Measurements from ENCODE around the gene TMUB2. TPM values are rescaled to one million over a fixed set of nuclear protein-coding genes. Genes with fewer than 3 reads are reported as not detected.

Gene TMUB2
- total RNA-seq, 2 experiments from 2014 or later, result 33.3 to 34.8 TPM

DNA sequence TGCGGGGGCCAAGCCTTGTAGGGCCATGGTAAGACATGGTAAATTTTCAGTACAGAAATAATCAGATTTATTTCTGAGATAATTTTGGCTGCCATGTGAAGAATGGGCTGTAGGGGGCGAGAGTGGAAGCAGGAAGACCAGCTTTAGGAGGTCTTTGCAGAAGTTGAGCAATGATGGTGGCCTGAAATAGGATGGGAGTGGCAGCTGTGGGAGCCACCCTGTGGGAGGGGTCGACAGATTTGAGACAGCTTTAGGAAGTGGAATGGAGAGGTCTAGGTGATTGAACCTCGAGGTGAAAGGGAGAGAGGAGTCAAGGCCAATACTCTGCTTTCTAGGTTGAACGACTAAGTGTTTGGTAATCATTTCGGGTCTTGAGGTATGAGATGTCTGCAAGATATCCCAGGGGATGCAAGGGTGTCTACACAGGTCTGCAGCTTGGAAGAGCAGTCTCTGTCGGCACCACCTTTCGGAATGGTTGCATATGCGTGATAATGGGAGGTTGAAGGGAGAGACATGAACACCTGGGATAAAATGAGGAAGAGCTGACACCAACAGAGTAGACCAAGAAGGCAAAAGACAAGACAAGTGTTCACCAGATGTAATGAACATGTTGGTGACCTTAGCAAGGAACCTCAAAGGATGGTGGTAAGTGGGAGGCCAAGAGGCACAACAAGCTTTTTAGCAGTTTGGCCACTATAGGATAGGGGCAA, 17.1 kb downstream of the TMUB2 start:
- intact Hi-C loops (cut with DNase I, micrococcal nuclease), result loop anchor here in 1 of 2 experiments (5.0 kb wide), 2 partner anchors 62 to 137 kb away; partner anchors contain the start of genes HROB and LSM12
- Mint-ChIP-seq H3K27me3 (no peaks in the 10 kb centered on the region), H3K9me3 (no peaks in the 10 kb centered on the region), H3K4me3 (peak overlapping the region; percentile 75), H3K36me3 (ENCODE audit: low read depth) (peaks cover 40% of the 10 kb centered on the region), H3K27ac (peak overlapping the region; percentile 73), H3K4me1 (ENCODE audit: low read depth) (peaks cover 37% of the 10 kb centered on the region)
- POLR2A ChIA-PET, result interaction anchor here (1.0 to 8.5 kb wide), 6 partner anchors 16 to 146 kb away, joined by 4 to 181 read pairs (median 6); partner anchors contain the start of genes HDAC5, SLC25A39, TMUB2 and UBTF
- Histone ChIP-seq H3K27me3 (ENCODE audit: control insufficient read depth in 1 of 2, insufficient read depth in 2 of 2, low read length in 2 of 2) (no peaks in the 10 kb centered on the region), H3K4me1 (ENCODE audit: insufficient read depth, low read length) (peaks cover 34% of the 10 kb centered on the region), H3K36me3 (ENCODE audit: insufficient read depth, low read length) (peaks cover 26% of the 10 kb centered on the region), H3K9me3 (ENCODE audit: control insufficient read depth in 1 of 2, insufficient read depth in 1 of 2, low read length in 2 of 2) (no peaks in the 10 kb centered on the region), H3K4me3 (ENCODE audit: low read length) (no peak overlapping the region), H3K27ac (ENCODE audit: low read depth in 1 of 2, low read length in 2 of 2) (no peak overlapping the region)
- CTCF ChIA-PET, result interaction anchor here (0.7 to 2.1 kb wide), 7 partner anchors 13 to 146 kb away, joined by 3 to 9 read pairs (median 4); partner anchors contain the start of gene UBTF
- peak; percentile 75 for TF ChIP-seq CTCF (IDR thresholded peaks at IDR 0.05)
- no peak for ATAC-seq (ENCODE audit: poor library complexity)
- peak in 9 of 14 experiments; percentile 24 to 74 (median 38) for DNase-seq

DNA sequence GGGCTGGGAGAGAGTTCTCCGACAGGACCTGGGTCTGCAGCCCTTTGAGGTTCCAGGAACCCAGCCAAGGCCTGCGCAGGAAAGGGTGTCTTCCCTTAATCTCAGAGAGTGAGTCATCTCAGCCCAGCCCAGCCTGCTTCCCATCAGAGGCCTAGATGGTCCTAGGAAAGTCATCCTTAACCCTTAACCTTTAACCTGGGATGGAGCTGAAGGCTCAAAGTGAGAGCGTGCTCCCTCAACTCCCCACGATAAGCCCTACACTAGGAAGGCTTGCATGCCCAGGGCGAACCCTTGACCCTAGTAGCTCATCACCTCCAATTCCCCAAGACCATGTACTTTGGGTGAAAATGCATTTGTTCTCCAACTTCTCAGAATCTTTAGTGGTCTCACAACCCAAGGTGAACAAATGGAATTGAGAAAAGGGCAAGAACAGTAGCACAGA, 17.7 kb downstream of the TMUB2 start:
- H3K27ac ChIP-seq (ENCODE audit: low read depth in 1 of 2, low read length in 2 of 2), result no peak overlapping the region
- TF ChIP-seq CTCF (IDR thresholded peaks at IDR 0.05), result no peak
- H3K27ac Mint-ChIP-seq, result no peak overlapping the region
- peaks cover 39% of the 10 kb centered on the region for H3K4me1 ChIP-seq (ENCODE audit: insufficient read depth, low read length)
- intact Hi-C loops (cut with DNase I, micrococcal nuclease), result loop anchor here in 1 of 2 experiments (5.0 kb wide), 2 partner anchors 62 to 137 kb away; partner anchors contain the start of genes HROB and LSM12
- H3K4me3 ChIP-seq (ENCODE audit: low read length), result no peak overlapping the region
- DNase-seq (peak in 1 of 14 experiments; percentile 29), ATAC-seq (ENCODE audit: poor library complexity) (no peak)
- peaks cover 37% of the 10 kb centered on the region for H3K4me1 Mint-ChIP-seq (ENCODE audit: low read depth)
- peaks cover 40% of the 10 kb centered on the region for H3K36me3 Mint-ChIP-seq (ENCODE audit: low read depth)
- H3K36me3 ChIP-seq (ENCODE audit: insufficient read depth, low read length), result peaks cover 32% of the 10 kb centered on the region
- no peak overlapping the region for H3K4me3 Mint-ChIP-seq
- CTCF ChIA-PET, result interaction anchor here (0.7 to 2.1 kb wide), 5 partner anchors 14 to 145 kb away, joined by 3 to 9 read pairs (median 4); partner anchors contain the start of gene UBTF
- no peaks in the 10 kb centered on the region for H3K27me3 Mint-ChIP-seq
- H3K9me3 ChIP-seq (ENCODE audit: control insufficient read depth in 1 of 2, insufficient read depth in 1 of 2, low read length in 2 of 2), result no peaks in the 10 kb centered on the region
- H3K9me3 Mint-ChIP-seq, result no peaks in the 10 kb centered on the region
- POLR2A ChIA-PET, result interaction anchor here (1.4 to 8.5 kb wide), 4 partner anchors 16 to 145 kb away, joined by 5 to 181 read pairs (median 6); partner anchors contain the start of genes SLC25A39, TMUB2 and UBTF
- no peaks in the 10 kb centered on the region for H3K27me3 ChIP-seq (ENCODE audit: control insufficient read depth in 1 of 2, insufficient read depth in 2 of 2, low read length in 2 of 2)

GRCh38 chr17:44205962-44206824, 19.4 kb downstream of the TMUB2 start:
- peaks cover 49% of the 10 kb centered on the region for H3K4me1 ChIP-seq (ENCODE audit: insufficient read depth, low read length)
- ATAC-seq (ENCODE audit: poor library complexity) (no peak), DNase-seq (peak in 2 of 14 experiments; percentile 39 to 47)
- H3K27ac Mint-ChIP-seq, result peak overlapping the region; percentile 44
- no peaks in the 10 kb centered on the region for H3K9me3 Mint-ChIP-seq
- H3K27ac ChIP-seq (ENCODE audit: low read depth in 1 of 2, low read length in 2 of 2), result peak overlapping the region in 1 of 2 donors; percentile 1
- CTCF ChIA-PET, result interaction anchor here (0.8 kb wide), 1 partner anchor 125 kb away, joined by 4 read pairs; no protein-coding TSS in a partner anchor
- POLR2A ChIA-PET, result interaction anchor here (1.2 to 3.1 kb wide), 4 partner anchors 11 to 121 kb away, joined by 4 to 21 read pairs (median 8); partner anchors contain the start of gene UBTF
- peaks cover 44% of the 10 kb centered on the region for H3K36me3 ChIP-seq (ENCODE audit: insufficient read depth, low read length)
- peak overlapping the region; percentile 34 for H3K4me3 Mint-ChIP-seq
- intact Hi-C loops (cut with DNase I, micrococcal nuclease), result no loop called here
- no peaks in the 10 kb centered on the region for H3K9me3 ChIP-seq (ENCODE audit: control insufficient read depth in 1 of 2, insufficient read depth in 1 of 2, low read length in 2 of 2)
- no peaks in the 10 kb centered on the region for H3K27me3 ChIP-seq (ENCODE audit: control insufficient read depth in 1 of 2, insufficient read depth in 2 of 2, low read length in 2 of 2)
- no peak overlapping the region for H3K4me3 ChIP-seq (ENCODE audit: low read length)
- TF ChIP-seq CTCF (IDR thresholded peaks at IDR 0.05), result peak; percentile 12
- H3K4me1 Mint-ChIP-seq (ENCODE audit: low read depth), result peaks cover 38% of the 10 kb centered on the region
- no peaks in the 10 kb centered on the region for H3K27me3 Mint-ChIP-seq
- H3K36me3 Mint-ChIP-seq (ENCODE audit: low read depth), result peaks cover 51% of the 10 kb centered on the region

All from CD4-positive, alpha-beta T cell (primary cell).